Measurements from ENCODE around the gene IDH3G. TPM values are rescaled to one million over a fixed set of nuclear protein-coding genes. Genes with fewer than 3 reads are reported as not detected.

IDH3G gene
- total RNA-seq, 1 experiment from 2014 or later = 89.4 TPM

DNA sequence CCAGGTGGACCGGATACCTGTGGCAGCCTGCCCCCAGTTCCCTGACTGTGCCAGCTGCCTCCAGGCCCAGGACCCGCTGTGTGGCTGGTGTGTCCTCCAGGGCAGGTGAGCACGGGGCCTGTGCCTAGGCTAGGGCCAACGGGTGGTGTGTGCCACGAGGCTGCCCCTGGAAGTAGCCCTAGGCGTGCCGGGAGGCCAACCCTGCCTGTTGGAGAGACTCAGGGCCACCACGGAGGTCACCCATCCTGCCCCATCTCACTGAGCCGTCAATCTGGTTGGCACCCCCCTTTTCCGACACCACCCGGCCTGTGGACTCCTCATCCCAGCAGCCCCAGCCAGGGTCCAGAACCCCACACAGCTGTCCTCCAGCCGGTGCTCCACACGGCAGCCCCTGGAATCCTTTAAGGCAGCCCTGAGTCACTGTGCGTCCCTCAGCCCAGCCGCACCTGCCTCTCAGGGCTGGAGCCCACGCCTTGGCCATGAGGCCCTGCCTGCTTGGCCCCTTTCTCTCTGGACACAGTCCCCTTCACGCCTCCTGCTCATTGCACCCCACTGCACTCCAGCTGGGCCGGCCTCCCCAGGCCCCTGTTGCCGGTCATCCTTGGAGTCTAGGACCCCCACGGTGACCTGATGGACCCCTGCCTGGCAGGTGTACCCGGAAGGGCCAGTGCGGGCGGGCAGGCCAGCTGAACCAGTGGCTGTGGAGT is 24.9 kb downstream of the IDH3G start:
- DNase-seq (ENCODE audit: low read depth, low spot score) (no peak), ATAC-seq (no peak)
- H3K9me3 ChIP-seq (ENCODE audit: control insufficient read depth, insufficient read depth, low read depth, low read length) = no peaks in the 10 kb centered on the region
- in situ Hi-C loops (cut with HindIII; ENCODE audit: low pct_unique_long_range_greater_than_20kb, low sequenced_read_pairs) = no loop called here
- no peak for TF ChIP-seq POLR2AphosphoS5 (IDR thresholded peaks at IDR 0.05; ENCODE audit: low read depth, low read length)
- TF ChIP-seq SIN3A (IDR thresholded peaks at IDR 0.05; ENCODE audit: borderline replicate concordance, insufficient read depth, low read depth, low read length) = no peak
- TF ChIP-seq, protein P1, sequence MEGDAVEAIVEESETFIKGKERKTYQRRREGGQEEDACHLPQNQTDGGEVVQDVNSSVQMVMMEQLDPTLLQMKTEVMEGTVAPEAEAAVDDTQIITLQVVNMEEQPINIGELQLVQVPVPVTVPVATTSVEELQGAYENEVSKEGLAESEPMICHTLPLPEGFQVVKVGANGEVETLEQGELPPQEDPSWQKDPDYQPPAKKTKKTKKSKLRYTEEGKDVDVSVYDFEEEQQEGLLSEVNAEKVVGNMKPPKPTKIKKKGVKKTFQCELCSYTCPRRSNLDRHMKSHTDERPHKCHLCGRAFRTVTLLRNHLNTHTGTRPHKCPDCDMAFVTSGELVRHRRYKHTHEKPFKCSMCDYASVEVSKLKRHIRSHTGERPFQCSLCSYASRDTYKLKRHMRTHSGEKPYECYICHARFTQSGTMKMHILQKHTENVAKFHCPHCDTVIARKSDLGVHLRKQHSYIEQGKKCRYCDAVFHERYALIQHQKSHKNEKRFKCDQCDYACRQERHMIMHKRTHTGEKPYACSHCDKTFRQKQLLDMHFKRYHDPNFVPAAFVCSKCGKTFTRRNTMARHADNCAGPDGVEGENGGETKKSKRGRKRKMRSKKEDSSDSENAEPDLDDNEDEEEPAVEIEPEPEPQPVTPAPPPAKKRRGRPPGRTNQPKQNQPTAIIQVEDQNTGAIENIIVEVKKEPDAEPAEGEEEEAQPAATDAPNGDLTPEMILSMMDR (IDR thresholded peaks at IDR 0.05) = no peak
- no peak for TF ChIP-seq TCF7L2 (IDR thresholded peaks at IDR 0.05; ENCODE audit: low read depth, low read length)
- TF ChIP-seq, protein P2, sequence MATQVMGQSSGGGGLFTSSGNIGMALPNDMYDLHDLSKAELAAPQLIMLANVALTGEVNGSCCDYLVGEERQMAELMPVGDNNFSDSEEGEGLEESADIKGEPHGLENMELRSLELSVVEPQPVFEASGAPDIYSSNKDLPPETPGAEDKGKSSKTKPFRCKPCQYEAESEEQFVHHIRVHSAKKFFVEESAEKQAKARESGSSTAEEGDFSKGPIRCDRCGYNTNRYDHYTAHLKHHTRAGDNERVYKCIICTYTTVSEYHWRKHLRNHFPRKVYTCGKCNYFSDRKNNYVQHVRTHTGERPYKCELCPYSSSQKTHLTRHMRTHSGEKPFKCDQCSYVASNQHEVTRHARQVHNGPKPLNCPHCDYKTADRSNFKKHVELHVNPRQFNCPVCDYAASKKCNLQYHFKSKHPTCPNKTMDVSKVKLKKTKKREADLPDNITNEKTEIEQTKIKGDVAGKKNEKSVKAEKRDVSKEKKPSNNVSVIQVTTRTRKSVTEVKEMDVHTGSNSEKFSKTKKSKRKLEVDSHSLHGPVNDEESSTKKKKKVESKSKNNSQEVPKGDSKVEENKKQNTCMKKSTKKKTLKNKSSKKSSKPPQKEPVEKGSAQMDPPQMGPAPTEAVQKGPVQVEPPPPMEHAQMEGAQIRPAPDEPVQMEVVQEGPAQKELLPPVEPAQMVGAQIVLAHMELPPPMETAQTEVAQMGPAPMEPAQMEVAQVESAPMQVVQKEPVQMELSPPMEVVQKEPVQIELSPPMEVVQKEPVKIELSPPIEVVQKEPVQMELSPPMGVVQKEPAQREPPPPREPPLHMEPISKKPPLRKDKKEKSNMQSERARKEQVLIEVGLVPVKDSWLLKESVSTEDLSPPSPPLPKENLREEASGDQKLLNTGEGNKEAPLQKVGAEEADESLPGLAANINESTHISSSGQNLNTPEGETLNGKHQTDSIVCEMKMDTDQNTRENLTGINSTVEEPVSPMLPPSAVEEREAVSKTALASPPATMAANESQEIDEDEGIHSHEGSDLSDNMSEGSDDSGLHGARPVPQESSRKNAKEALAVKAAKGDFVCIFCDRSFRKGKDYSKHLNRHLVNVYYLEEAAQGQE (IDR thresholded peaks at IDR 0.05; ENCODE audit: insufficient read depth in 1 of 2, low read depth in 2 of 2, low read length in 1 of 2) = no peak
- ChIA-PET CTCF (no interaction called here), POLR2A (no interaction called here)
- BruUV-seq (replicated peaks) = no TSS peak
- H3K4me1 ChIP-seq (ENCODE audit: control insufficient read depth, insufficient read depth, low read length) = peaks cover 22% of the 10 kb centered on the region
- no peaks in the 10 kb centered on the region for H3K27me3 ChIP-seq (ENCODE audit: control insufficient read depth, insufficient read depth, low read length)
- no peaks in the 10 kb centered on the region for H3K36me3 ChIP-seq (ENCODE audit: control insufficient read depth, insufficient read depth, low read length)
- no peak overlapping the region for H3K27ac ChIP-seq (ENCODE audit: low read length)
- intact Hi-C loops (cut with micrococcal nuclease; ENCODE audit: unreplicated experiment) = loop anchor here (10.0 kb wide), 2 partner anchors 115 to 155 kb away; partner anchors contain the start of genes ARHGAP4 and L1CAM
- no peak overlapping the region for H3K4me3 ChIP-seq (ENCODE audit: low read depth in 2 of 2, low read length in 2 of 2)

DNA sequence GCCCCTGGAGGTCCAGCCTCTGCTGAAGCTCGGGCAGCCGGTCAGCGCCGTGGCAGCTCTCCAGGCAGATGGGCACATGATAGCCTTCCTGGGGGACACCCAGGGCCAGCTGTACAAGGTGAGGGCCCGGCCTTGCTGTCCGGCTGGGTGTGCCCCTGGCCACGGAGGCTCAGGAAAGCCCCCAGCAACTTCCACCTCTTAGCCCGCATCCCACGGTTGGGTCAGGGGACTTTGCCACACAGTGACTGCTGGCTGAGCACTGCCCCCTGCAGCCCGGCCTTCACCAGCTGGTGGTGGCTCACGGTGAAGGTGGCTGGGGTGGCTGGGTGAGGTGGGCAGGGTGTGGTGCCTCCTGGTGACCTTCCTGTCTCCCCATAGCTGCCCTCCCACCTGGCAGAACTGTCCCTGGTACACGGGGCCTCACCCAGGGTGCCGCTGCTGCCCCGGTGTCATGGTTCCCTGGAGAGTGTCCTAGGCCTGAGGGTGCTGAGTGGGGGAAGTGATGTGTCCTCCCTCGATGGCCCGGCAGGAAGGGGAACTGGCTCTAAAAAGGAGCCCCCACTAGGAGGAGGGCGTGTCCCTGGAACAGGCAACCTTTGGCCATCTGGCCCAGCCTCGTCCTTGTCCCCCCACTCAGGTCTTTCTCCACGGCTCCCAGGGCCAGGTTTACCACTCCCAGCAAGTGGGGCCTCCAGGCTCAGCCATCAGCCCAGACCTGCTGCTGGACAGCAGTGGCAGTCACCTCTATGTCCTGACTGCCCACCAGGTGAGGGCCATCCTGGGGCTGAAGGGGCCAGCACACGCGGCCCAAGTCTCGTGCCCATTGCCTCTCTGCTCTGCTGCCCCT is 25.6 kb downstream of the IDH3G start:
- Histone ChIP-seq H3K4me1 (ENCODE audit: control insufficient read depth, insufficient read depth, low read length) (peaks cover 25% of the 10 kb centered on the region), H3K9me3 (ENCODE audit: control insufficient read depth, insufficient read depth, low read depth, low read length) (no peaks in the 10 kb centered on the region), H3K27me3 (ENCODE audit: control insufficient read depth, insufficient read depth, low read length) (no peaks in the 10 kb centered on the region), H3K36me3 (ENCODE audit: control insufficient read depth, insufficient read depth, low read length) (no peaks in the 10 kb centered on the region), H3K4me3 (ENCODE audit: low read depth in 2 of 2, low read length in 2 of 2) (no peak overlapping the region), H3K27ac (ENCODE audit: low read length) (no peak overlapping the region)
- BruUV-seq (replicated peaks) = no TSS peak
- in situ Hi-C loops (cut with HindIII; ENCODE audit: low pct_unique_long_range_greater_than_20kb, low sequenced_read_pairs) = no loop called here
- POLR2A ChIA-PET = no interaction called here
- CTCF ChIA-PET = no interaction called here
- DNase-seq (ENCODE audit: low read depth, low spot score) (no peak), ATAC-seq (no peak)
- intact Hi-C loops (cut with micrococcal nuclease; ENCODE audit: unreplicated experiment) = loop anchor here (10.0 kb wide), 2 partner anchors 116 to 156 kb away; partner anchors contain the start of genes ARHGAP4 and L1CAM
- TF ChIP-seq SIN3A (IDR thresholded peaks at IDR 0.05; ENCODE audit: borderline replicate concordance, insufficient read depth, low read depth, low read length) (no peak), POLR2AphosphoS5 (IDR thresholded peaks at IDR 0.05; ENCODE audit: low read depth, low read length) (no peak), TCF7L2 (IDR thresholded peaks at IDR 0.05; ENCODE audit: low read depth, low read length) (no peak)
- TF ChIP-seq, protein P2 (IDR thresholded peaks at IDR 0.05; ENCODE audit: insufficient read depth in 1 of 2, low read depth in 2 of 2, low read length in 1 of 2) = no peak
- TF ChIP-seq, protein P1 (IDR thresholded peaks at IDR 0.05) = no peak
